Thoracic aorta (tissue), 2 donors: ENCODE measurements around the gene PSMG3. TPM values are rescaled to one million over a fixed set of nuclear protein-coding genes. Genes with fewer than 3 reads are reported as not detected.

Experiments
- ATAC-seq: fragments of 150-250 bp; one replicate; pipeline ENCODE4 v1.8.0; 2017; ENCODE audit warnings: low read depth; ENCODE audit not compliant: insufficient number of reproducible peaks, low FRiP score
- DNase-seq: peaks from one replicate; pipeline ENCODE4 v3.0.0-alpha.2; 2020; ENCODE audit warnings: low spot score
- H3K27ac ChIP-seq, 2 donors: fragments of 200-600 bp; sonication (generic); 1 replicate in 1 of 2; 2 replicates in 1 of 2; pipeline ENCODE4 v1.5.1; 2016; ENCODE audit warnings: mild to moderate bottlenecking in 2 of 2, moderate library complexity in 2 of 2
- H3K27me3 ChIP-seq: fragments of 200-600 bp; sonication (generic); replicated peaks from 2 replicates; pipeline ENCODE4 v1.6.0; 2016; ENCODE audit warnings: mild to moderate bottlenecking; ENCODE audit not compliant: insufficient read depth
- H3K36me3 ChIP-seq: fragments of 200-600 bp; sonication (generic); one replicate; pipeline ENCODE4 v1.5.1; 2016
- H3K4me1 ChIP-seq, 2 donors: fragments of 200-600 bp; sonication (generic); 1 replicate in 1 of 2; 2 replicates in 1 of 2; pipeline versions ENCODE4 v1.5.1 to v1.6.0; 2016; ENCODE audit warnings: low read depth in 2 of 2, mild to moderate bottlenecking in 1 of 2; ENCODE audit not compliant: control insufficient read depth in 1 of 2
- H3K4me3 ChIP-seq: fragments of 200-600 bp; sonication (generic); 2 replicates; pipeline ENCODE4 v1.5.1; 2016; ENCODE audit warnings: mild to moderate bottlenecking
- H3K9me3 ChIP-seq: fragments of 200-600 bp; sonication (generic); 2 replicates; pipeline ENCODE4 v1.5.1; 2016
- CTCF ChIP-seq: fragments of 200-600 bp; sonication (generic); IDR thresholded peaks from one replicate; pipeline ENCODE4 v1.5.1; 2019; ENCODE audit warnings: antibody characterized with exemption
- total RNA-seq, 2 donors: library from RNA; depleted of rRNA; stranded (reverse); fragments of >200 nt; gene quantifications; one replicate each; pipeline versions ENCODE4 v1.1.0 to v1.2.3, GENCODE V29; 2016

The PSMG3 gene
- total RNA-seq, 2 donors from 2014 or later: 30.9 to 40.4 TPM

GRCh38 chr7:1563981-1564602 is 5.7 kb downstream of the PSMG3 start:
- peaks cover 4% of the 10 kb centered on the region for H3K36me3 ChIP-seq
- H3K4me1 ChIP-seq: peaks cover 2 to 6% of the 10 kb centered on the region in 2 donors
- no peak overlapping the region for H3K27ac ChIP-seq
- no peaks in the 10 kb centered on the region for H3K9me3 ChIP-seq
- no peaks in the 10 kb centered on the region for H3K27me3 ChIP-seq
- H3K4me3 ChIP-seq: no peak overlapping the region
- ATAC-seq: no peak
- TF ChIP-seq CTCF: no peak
- no peak for DNase-seq

- no peaks in the 10 kb centered on the region for H3K4me1 ChIP-seq
- H3K4me3 ChIP-seq: no peak overlapping the region
- peaks cover under 1% of the 10 kb centered on the region for H3K36me3 ChIP-seq
- no peak for DNase-seq
- TF ChIP-seq CTCF: no peak
- no peak for ATAC-seq
- no peak overlapping the region for H3K27ac ChIP-seq
- H3K27me3 ChIP-seq: no peaks in the 10 kb centered on the region
- no peaks in the 10 kb centered on the region for H3K9me3 ChIP-seq
Observed at GRCh38 chr7:1562597-1563051, 7.2 kb downstream of the PSMG3 start.

- no peak overlapping the region for H3K27ac ChIP-seq
- H3K36me3 ChIP-seq: no peaks in the 10 kb centered on the region
- H3K9me3 ChIP-seq: no peaks in the 10 kb centered on the region
- no peaks in the 10 kb centered on the region for H3K27me3 ChIP-seq
- no peak overlapping the region for H3K4me3 ChIP-seq
- no peaks in the 10 kb centered on the region for H3K4me1 ChIP-seq
- no peak for ATAC-seq
- DNase-seq: no peak
- no peak for TF ChIP-seq CTCF
Observed at GRCh38 chr7:1562116-1562515, 7.7 kb downstream of the PSMG3 start.

- DNase-seq: no peak
- no peak for ATAC-seq
- H3K9me3 ChIP-seq: no peaks in the 10 kb centered on the region
- H3K27ac ChIP-seq: no peak overlapping the region
- no peaks in the 10 kb centered on the region for H3K4me1 ChIP-seq
- TF ChIP-seq CTCF: no peak
- no peak overlapping the region for H3K4me3 ChIP-seq
- H3K36me3 ChIP-seq: no peaks in the 10 kb centered on the region
- H3K27me3 ChIP-seq: no peaks in the 10 kb centered on the region
Observed at GRCh38 chr7:1561036-1561940, 8.5 kb downstream of the PSMG3 start.

GRCh38 chr7:1560620-1561031 is 9.2 kb downstream of the PSMG3 start:
- no peak for TF ChIP-seq CTCF
- no peak overlapping the region for H3K4me3 ChIP-seq
- no peaks in the 10 kb centered on the region for H3K36me3 ChIP-seq
- no peak overlapping the region for H3K27ac ChIP-seq
- peaks cover 4 to 5% of the 10 kb centered on the region in 2 donors for H3K4me1 ChIP-seq
- no peaks in the 10 kb centered on the region for H3K27me3 ChIP-seq
- DNase-seq (no peak), ATAC-seq (no peak)
- no peaks in the 10 kb centered on the region for H3K9me3 ChIP-seq
